RWPE2 (cell line): ENCODE data around the gene SPIB.

Experiments used
- ATAC-seq: fragments of 200-7000 bp; cut with Tn5 transposase; 3 replicates; pipeline ENCODE4 v1.9.1; 2021; ENCODE audit warnings: low read depth
- DNase-seq: peaks from one replicate; pipeline ENCODE4 v3.0.0-alpha.2; 2020; ENCODE audit warnings: low spot score
- H3K27ac ChIP-seq: fragments of 450-650 bp; 2 replicates; pipeline ENCODE4 v1.5.1; 2017; ENCODE audit warnings: mild to moderate bottlenecking; ENCODE audit not compliant: poor library complexity, severe bottlenecking
- H3K27me3 ChIP-seq: fragments of 250-450 bp; sonication (Bioruptor Pico); 2 replicates; pipeline ENCODE4 v1.5.1; 2021; ENCODE audit warnings: mild to moderate bottlenecking, moderate library complexity; ENCODE audit not compliant: insufficient read depth, poor library complexity, severe bottlenecking
- H3K36me3 ChIP-seq: fragments of 250-450 bp; sonication (Bioruptor Pico); 2 replicates; pipeline ENCODE4 v1.5.1; 2020; ENCODE audit warnings: low read depth, mild to moderate bottlenecking, moderate library complexity
- H3K4me1 ChIP-seq: fragments of 250-450 bp; sonication (Bioruptor Pico); 2 replicates; pipeline ENCODE4 v1.5.1; 2021; ENCODE audit warnings: mild to moderate bottlenecking, moderate library complexity; ENCODE audit not compliant: insufficient read depth, poor library complexity, severe bottlenecking
- H3K4me3 ChIP-seq: fragments of 250-450 bp; sonication (Bioruptor Pico); 2 replicates; pipeline ENCODE4 v1.5.1; 2021; ENCODE audit warnings: mild to moderate bottlenecking, moderate library complexity; ENCODE audit not compliant: severe bottlenecking
- H3K9me3 ChIP-seq: fragments of 250-450 bp; sonication (Bioruptor Pico); 2 replicates; pipeline ENCODE4 v1.5.1; 2021; ENCODE audit warnings: mild to moderate bottlenecking, moderate library complexity; ENCODE audit not compliant: severe bottlenecking
- CTCF ChIP-seq: fragments of 450-650 bp; IDR thresholded peaks from one replicate; pipeline ENCODE4 v1.5.1; 2017; ENCODE audit warnings: mild to moderate bottlenecking, moderate library complexity; ENCODE audit not compliant: poor library complexity, severe bottlenecking

The SPIB gene

GRCh38 chr19:50447750-50448149 lies 29.0 kb downstream of the SPIB start:
- Histone ChIP-seq H3K27ac (no peak overlapping the region), H3K4me1 (no peaks in the 10 kb centered on the region), H3K4me3 (no peak overlapping the region), H3K27me3 (peaks cover 7% of the 10 kb centered on the region), H3K9me3 (no peaks in the 10 kb centered on the region), H3K36me3 (no peaks in the 10 kb centered on the region)
- no peak for DNase-seq
- no peak for TF ChIP-seq CTCF
- no peak for ATAC-seq

GRCh38 chr19:50449236-50449899 lies 30.6 kb downstream of the SPIB start:
- Histone ChIP-seq H3K27me3 (peaks cover 7% of the 10 kb centered on the region), H3K4me1 (no peaks in the 10 kb centered on the region), H3K9me3 (no peaks in the 10 kb centered on the region), H3K4me3 (no peak overlapping the region), H3K27ac (no peak overlapping the region), H3K36me3 (no peaks in the 10 kb centered on the region)
- ATAC-seq (no peak), DNase-seq (no peak)
- no peak for TF ChIP-seq CTCF

GRCh38 chr19:50450369-50451222 lies 31.9 kb downstream of the SPIB start:
- TF ChIP-seq CTCF, result no peak
- H3K9me3 ChIP-seq, result no peaks in the 10 kb centered on the region
- H3K27ac ChIP-seq, result no peak overlapping the region
- H3K36me3 ChIP-seq, result no peaks in the 10 kb centered on the region
- ATAC-seq, result no peak
- DNase-seq, result no peak
- no peaks in the 10 kb centered on the region for H3K4me1 ChIP-seq
- peaks cover 7% of the 10 kb centered on the region for H3K27me3 ChIP-seq
- H3K4me3 ChIP-seq, result no peak overlapping the region

- Histone ChIP-seq H3K4me1 (no peaks in the 10 kb centered on the region), H3K9me3 (no peaks in the 10 kb centered on the region), H3K4me3 (no peak overlapping the region), H3K36me3 (no peaks in the 10 kb centered on the region), H3K27ac (no peak overlapping the region), H3K27me3 (peaks cover 7% of the 10 kb centered on the region)
- no peak for TF ChIP-seq CTCF
- DNase-seq (no peak), ATAC-seq (no peak)
Observed at GRCh38 chr19:50451223-50451534, 32.4 kb downstream of the SPIB start.

GRCh38 chr19:50453243-50453642 lies 34.5 kb downstream of the SPIB start:
- Histone ChIP-seq H3K27me3 (peaks cover 19% of the 10 kb centered on the region), H3K4me3 (no peak overlapping the region), H3K4me1 (no peaks in the 10 kb centered on the region), H3K9me3 (no peaks in the 10 kb centered on the region), H3K27ac (no peak overlapping the region), H3K36me3 (no peaks in the 10 kb centered on the region)
- DNase-seq (no peak), ATAC-seq (no peak)
- TF ChIP-seq CTCF, result no peak
